Transverse colon (tissue), 4 donors: ENCODE measurements around the gene SNTG2. TPM values are rescaled to one million over a fixed set of nuclear protein-coding genes. Genes with fewer than 3 reads are reported as not detected.

Source experiments
- DNase-seq: peaks from one replicate; pipeline ENCODE4 v3.0.0-alpha.2; 2019
- H3K27ac ChIP-seq, 4 donors: fragments of 200-600 bp; sonication (generic); 2 replicates each; pipeline ENCODE4 v1.5.1; 2016 to 2018; ENCODE audit warnings: inconsistent platforms in 4 of 4
- H3K27me3 ChIP-seq: fragments of 200-600 bp; sonication (generic); 2 replicates; pipeline ENCODE4 v1.5.1; 2017; ENCODE audit warnings: inconsistent platforms
- H3K36me3 ChIP-seq, 4 donors: fragments of 200-600 bp; sonication (generic); 2 replicates each; pipeline ENCODE4 v1.5.1; 2017 to 2019; ENCODE audit warnings: inconsistent platforms in 4 of 4
- H3K4me1 ChIP-seq, 4 donors: fragments of 200-600 bp; sonication (generic); 2 replicates each; pipeline ENCODE4 v1.5.1; 2017 to 2020; ENCODE audit warnings: inconsistent platforms in 4 of 4
- H3K4me3 ChIP-seq, 4 donors: fragments of 200-600 bp; sonication (generic); 1 replicate in 1 of 4; 2 replicates in 3 of 4; pipeline versions ENCODE4 v1.5.1 to v1.6.1; 2017 to 2019; ENCODE audit warnings: inconsistent platforms in 4 of 4
- H3K9me3 ChIP-seq, 2 donors: fragments of 200-600 bp; sonication (generic); 2 replicates each; pipeline ENCODE4 v1.5.1; 2017 to 2019; ENCODE audit warnings: inconsistent platforms in 2 of 2
- CTCF ChIP-seq, 5 experiments: fragments of 200-600 bp in 3 of 5; fragments of 450-650 bp in 2 of 5; sonication (generic) in 3 of 5; IDR thresholded peaks; 1 replicate in 2 of 5; 2 replicates in 3 of 5; pipeline ENCODE4 v1.5.1; 2016 to 2017; ENCODE audit warnings: antibody characterized with exemption in 5 of 5, inconsistent platforms in 3 of 5, mild to moderate bottlenecking in 2 of 5, moderate library complexity in 1 of 5
- EP300 ChIP-seq: sonication (generic); formaldehyde crosslinking; IDR thresholded peaks from one replicate; pipeline ENCODE4 v1.6.1; 2017; ENCODE audit warnings: antibody characterized with exemption, low read depth
- POLR2A ChIP-seq: fragments of 450-650 bp; IDR thresholded peaks from one replicate; pipeline ENCODE4 v1.6.1; 2016; ENCODE audit warnings: antibody characterized with exemption, mild to moderate bottlenecking, moderate library complexity
- POLR2AphosphoS5 ChIP-seq, 3 donors: sonication (generic); formaldehyde crosslinking; IDR thresholded peaks; one replicate each; pipeline ENCODE4 v1.6.1; 2016; ENCODE audit warnings: antibody characterized with exemption in 3 of 3
- WGBS, 2 donors: methylation state at CpG; one replicate each; pipeline ENCODE4 v1.1.5; 2018; ENCODE audit warnings: low coverage in 1 of 2; 5-methylcytosine and 5-hydroxymethylcytosine counted together
- in situ Hi-C, 4 donors: fragments of 200-750 bp; cut with MboI; loops; one replicate each; pipeline versions ENCODE4 v1.15.0 to v1.15.1; 2017; ENCODE audit warnings: low sequenced_read_pairs in 3 of 4, low pct_ligation_motif_present in 1 of 4, low pct_unique_long_range_greater_than_20kb in 1 of 4
- intact Hi-C: fragments of 100-400 bp; cut with DNase I; formaldehyde crosslinking; loops from one replicate; pipeline ENCODE4 v1.15.1; 2023; ENCODE audit warnings: low total_unique reads
- total RNA-seq, 4 donors: library from RNA; depleted of rRNA; stranded (reverse); fragments of >200 nt; gene quantifications; one replicate each; pipeline ENCODE4 v1.1.0, GENCODE V29; 2016

SNTG2 gene
- total RNA-seq, 4 donors from 2014 or later, result 0.55 to 4.9 (median 1.5) TPM

DNA sequence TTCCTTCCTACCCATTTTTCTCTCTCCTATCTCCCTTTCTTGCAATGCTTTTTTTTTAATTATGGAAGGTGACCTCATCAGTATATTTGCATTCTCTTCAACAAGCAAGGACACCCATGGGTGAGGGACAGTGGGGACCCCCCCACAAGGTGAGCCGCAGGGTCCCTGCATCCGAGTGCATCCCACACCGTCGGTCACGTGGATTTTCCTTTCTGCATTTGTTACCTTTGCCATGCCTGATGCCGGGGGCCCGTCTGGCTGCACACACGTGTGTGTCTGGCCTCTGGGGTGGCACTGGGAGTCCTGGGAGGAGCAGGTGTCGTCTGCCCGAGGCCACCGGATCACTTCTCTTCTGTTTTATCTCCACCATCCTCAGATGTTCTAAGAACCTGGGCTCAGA is 30.1 kb upstream of the SNTG2 start:
- no peak overlapping the region for H3K27ac ChIP-seq
- no peak for DNase-seq
- intact Hi-C loops (no loop called here), in situ Hi-C loops (no loop called here)
- no peaks in the 10 kb centered on the region for H3K9me3 ChIP-seq
- H3K36me3 ChIP-seq, result no peaks in the 10 kb centered on the region
- WGBS, 2 donors, result 76 to 80% methylated on average over 8 to 11 of the region's 11 CpGs
- no peak overlapping the region for H3K4me3 ChIP-seq
- H3K27me3 ChIP-seq, result no peaks in the 10 kb centered on the region
- no peak for TF ChIP-seq EP300
- no peak for TF ChIP-seq POLR2AphosphoS5 (IDR thresholded peaks at IDR 0.05)
- no peak for TF ChIP-seq POLR2A
- H3K4me1 ChIP-seq, result no peaks in the 10 kb centered on the region

DNA sequence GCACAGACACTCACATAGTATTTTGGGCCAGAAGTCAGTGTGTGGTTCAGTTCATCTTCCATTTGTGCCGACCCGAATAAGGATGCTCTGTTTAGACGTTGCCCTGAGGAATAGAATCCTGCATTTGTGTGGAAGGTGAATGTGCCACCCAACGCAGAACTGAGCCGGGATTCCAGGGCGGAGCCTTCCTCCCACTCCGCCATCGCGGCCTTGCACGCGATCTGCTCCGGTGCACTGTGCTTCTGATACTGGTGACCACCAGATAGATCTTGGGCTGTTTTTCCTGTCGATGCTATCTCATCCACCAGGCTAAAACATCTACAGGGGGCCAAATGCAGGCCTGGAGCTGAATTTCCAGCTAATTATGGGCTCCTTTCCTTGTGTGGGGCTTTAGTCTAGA is 29.6 kb upstream of the SNTG2 start:
- no peak for TF ChIP-seq EP300
- TF ChIP-seq CTCF (IDR thresholded peaks at IDR 0.05), result no peak
- TF ChIP-seq POLR2AphosphoS5 (IDR thresholded peaks at IDR 0.05), result no peak
- TF ChIP-seq POLR2A, result no peak
- no peaks in the 10 kb centered on the region for H3K27me3 ChIP-seq
- H3K4me3 ChIP-seq, result no peak overlapping the region
- no peak for DNase-seq
- in situ Hi-C loops (no loop called here), intact Hi-C loops (no loop called here)
- H3K9me3 ChIP-seq, result no peaks in the 10 kb centered on the region
- no peaks in the 10 kb centered on the region for H3K36me3 ChIP-seq
- no peak overlapping the region for H3K27ac ChIP-seq
- WGBS, 2 donors, result 89 to 90% methylated on average over 2 to 13 of the region's 13 CpGs
- no peaks in the 10 kb centered on the region for H3K4me1 ChIP-seq

- no peaks in the 10 kb centered on the region for H3K27me3 ChIP-seq
- intact Hi-C loops, result no loop called here
These were observed 28.5 kb upstream of the SNTG2 start for GRCh38 chr2:922185-922584.

GRCh38 chr2:923832-924601 is 26.6 kb upstream of the SNTG2 start:
- WGBS, 2 donors, result 67 to 77% methylated on average over 3 to 8 of the region's 8 CpGs
- H3K9me3 ChIP-seq, result no peaks in the 10 kb centered on the region
- H3K4me1 ChIP-seq, result no peaks in the 10 kb centered on the region
- in situ Hi-C loops (no loop called here), intact Hi-C loops (no loop called here)
- no peak overlapping the region for H3K27ac ChIP-seq
- no peak for DNase-seq
- H3K4me3 ChIP-seq, result no peak overlapping the region
- TF ChIP-seq POLR2A, result no peak
- no peak for TF ChIP-seq POLR2AphosphoS5 (IDR thresholded peaks at IDR 0.05)
- TF ChIP-seq CTCF (IDR thresholded peaks at IDR 0.05), result no peak
- TF ChIP-seq EP300, result no peak
- H3K36me3 ChIP-seq, result no peaks in the 10 kb centered on the region
- H3K27me3 ChIP-seq, result no peaks in the 10 kb centered on the region

More at GRCh38 chr2:922185-922584, 28.5 kb upstream of the SNTG2 start:
- no peak overlapping the region for H3K4me3 ChIP-seq
- in situ Hi-C loops, result no loop called here
- no peaks in the 10 kb centered on the region for H3K36me3 ChIP-seq
- no peaks in the 10 kb centered on the region for H3K4me1 ChIP-seq
- 75% methylated on average over 5 of the region's 10 CpGs; no CpG with 5 or more reads in 1 of the 2 donors for WGBS, 2 donors
- no peak for TF ChIP-seq CTCF (IDR thresholded peaks at IDR 0.05)
- TF ChIP-seq EP300, result no peak
- no peak for TF ChIP-seq POLR2A
- no peak for TF ChIP-seq POLR2AphosphoS5 (IDR thresholded peaks at IDR 0.05)
- H3K27ac ChIP-seq, result no peak overlapping the region
- no peak for DNase-seq
- H3K9me3 ChIP-seq, result no peaks in the 10 kb centered on the region

GRCh38 chr2:924701-925100 is 25.9 kb upstream of the SNTG2 start:
- H3K36me3 ChIP-seq, result no peaks in the 10 kb centered on the region
- H3K4me1 ChIP-seq, result peaks cover 0 to 4% (median 0%) of the 10 kb centered on the region in 4 donors
- no peak for TF ChIP-seq POLR2A
- in situ Hi-C loops (no loop called here), intact Hi-C loops (no loop called here)
- H3K4me3 ChIP-seq, result no peak overlapping the region
- DNase-seq, result no peak
- H3K27ac ChIP-seq, result no peak overlapping the region
- WGBS, 2 donors, result 66% methylated on average over 5 of the region's 5 CpGs
- H3K27me3 ChIP-seq, result no peaks in the 10 kb centered on the region
- no peaks in the 10 kb centered on the region for H3K9me3 ChIP-seq
